RWPE1 (cell line): ENCODE data around the gene DCTD.

ENCODE experiments used
- CTCF ChIA-PET: fragments of 350-600 bp; sonication (Branson Sonifier 250); formaldehyde crosslinking; extraction: SDS; loops from one replicate; lab custom pipeline; 2021; lab: Yijun Ruan, JAX
- POLR2A ChIA-PET: fragments of 400-600 bp; formaldehyde crosslinking; extraction: SDS; loops from one replicate; lab custom pipeline; 2020; ENCODE audit warnings: antibody characterized with exemption; ENCODE audit not compliant: low non-redundant PET; lab: Yijun Ruan, JAX
- DNase-seq: peaks from one replicate; pipeline ENCODE4 v3.0.0; 2012; ENCODE audit warnings: low spot score
- H3K27ac ChIP-seq: fragments of 450-650 bp; 2 replicates; pipeline ENCODE4 v1.5.1; 2017
- TF ChIP-seq, protein P1 (sequence below): fragments of 450-650 bp; conservative IDR thresholded peaks from 2 replicates; pipeline ENCODE4 v1.5.1; 2017; ENCODE audit warnings: low read depth, mild to moderate bottlenecking

The DCTD gene

DNA sequence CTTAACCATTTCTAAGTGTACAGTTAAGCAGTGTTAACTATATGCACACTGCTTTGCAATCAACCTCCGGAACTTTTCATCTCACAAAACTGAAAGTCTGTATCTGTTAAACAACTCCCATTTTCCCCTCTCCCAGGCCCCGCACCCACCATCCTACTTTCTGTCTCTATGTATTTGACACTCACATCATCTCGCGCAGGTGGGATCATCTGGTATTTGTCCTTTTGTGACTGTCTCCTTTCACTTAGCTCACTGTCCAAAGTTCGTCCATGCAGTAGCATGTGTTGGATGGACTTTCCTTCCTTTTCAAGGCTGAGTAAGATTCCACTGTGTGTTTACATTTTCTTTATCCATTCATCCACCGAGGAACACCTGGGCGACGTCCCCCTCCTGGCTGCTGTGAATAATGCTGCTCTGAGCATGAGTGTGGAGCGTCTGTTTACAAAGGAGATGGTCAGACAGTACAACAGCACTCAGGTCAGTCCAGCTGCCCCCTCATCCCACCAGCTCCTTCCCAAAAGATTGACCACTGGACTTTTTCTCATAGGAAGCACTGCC, 39.8 kb downstream of the DCTD start:
- H3K27ac ChIP-seq = no peak overlapping the region
- TF ChIP-seq, protein P1, sequence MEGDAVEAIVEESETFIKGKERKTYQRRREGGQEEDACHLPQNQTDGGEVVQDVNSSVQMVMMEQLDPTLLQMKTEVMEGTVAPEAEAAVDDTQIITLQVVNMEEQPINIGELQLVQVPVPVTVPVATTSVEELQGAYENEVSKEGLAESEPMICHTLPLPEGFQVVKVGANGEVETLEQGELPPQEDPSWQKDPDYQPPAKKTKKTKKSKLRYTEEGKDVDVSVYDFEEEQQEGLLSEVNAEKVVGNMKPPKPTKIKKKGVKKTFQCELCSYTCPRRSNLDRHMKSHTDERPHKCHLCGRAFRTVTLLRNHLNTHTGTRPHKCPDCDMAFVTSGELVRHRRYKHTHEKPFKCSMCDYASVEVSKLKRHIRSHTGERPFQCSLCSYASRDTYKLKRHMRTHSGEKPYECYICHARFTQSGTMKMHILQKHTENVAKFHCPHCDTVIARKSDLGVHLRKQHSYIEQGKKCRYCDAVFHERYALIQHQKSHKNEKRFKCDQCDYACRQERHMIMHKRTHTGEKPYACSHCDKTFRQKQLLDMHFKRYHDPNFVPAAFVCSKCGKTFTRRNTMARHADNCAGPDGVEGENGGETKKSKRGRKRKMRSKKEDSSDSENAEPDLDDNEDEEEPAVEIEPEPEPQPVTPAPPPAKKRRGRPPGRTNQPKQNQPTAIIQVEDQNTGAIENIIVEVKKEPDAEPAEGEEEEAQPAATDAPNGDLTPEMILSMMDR = no peak
- ChIA-PET CTCF (no interaction called here), POLR2A (no interaction called here)
- DNase-seq = no peak

- TF ChIP-seq, protein P1 = no peak
- POLR2A ChIA-PET = no interaction called here
- CTCF ChIA-PET = interaction anchor here (0.6 kb wide), 1 partner anchor 190 kb away, joined by 3 read pairs; no protein-coding TSS in a partner anchor
- H3K27ac ChIP-seq = no peak overlapping the region
- DNase-seq = no peak
Measured at GRCh38 chr4:182876427-182876826, 40.8 kb downstream of the DCTD start.

- DNase-seq = no peak
- POLR2A ChIA-PET = no interaction called here
- no peak overlapping the region for H3K27ac ChIP-seq
- CTCF ChIA-PET = interaction anchor here (0.6 kb wide), 2 partner anchors 190 kb away, joined by 3 to 4 read pairs; no protein-coding TSS in a partner anchor
- TF ChIP-seq, protein P1 = no peak
Measured at GRCh38 chr4:182875453-182876405, 41.5 kb downstream of the DCTD start.

- DNase-seq = no peak
- TF ChIP-seq, protein P1 = no peak
- CTCF ChIA-PET = no interaction called here
- H3K27ac ChIP-seq = no peak overlapping the region
- POLR2A ChIA-PET = no interaction called here
Measured at GRCh38 chr4:182874797-182875345, 42.3 kb downstream of the DCTD start.

DNA sequence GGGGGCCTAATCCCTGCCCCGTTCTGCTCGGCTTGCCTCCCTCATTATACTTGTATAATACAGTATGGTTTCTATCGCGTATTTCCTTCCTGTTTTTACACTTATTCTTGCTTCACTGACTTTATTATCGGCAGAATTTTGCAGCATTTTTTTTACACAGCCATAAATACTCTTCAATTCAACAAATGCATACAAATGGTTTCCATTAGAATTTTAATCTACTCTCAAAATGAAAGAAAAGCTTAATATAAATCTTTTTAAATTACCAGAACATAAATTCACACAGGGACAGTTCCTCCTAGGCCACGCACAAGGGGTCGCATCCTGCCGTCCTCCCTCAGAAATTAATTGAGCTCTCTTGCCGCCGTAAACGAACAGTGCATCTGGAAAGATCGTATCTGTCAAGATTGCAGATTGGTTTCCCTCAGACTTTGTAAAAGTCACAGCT, 42.9 kb downstream of the DCTD start:
- TF ChIP-seq, protein P1 = no peak
- POLR2A ChIA-PET = no interaction called here
- DNase-seq = no peak
- H3K27ac ChIP-seq = no peak overlapping the region
- CTCF ChIA-PET = interaction anchor here (0.6 kb wide), 1 partner anchor 230 kb away, joined by 3 read pairs; no protein-coding TSS in a partner anchor

- no peak overlapping the region for H3K27ac ChIP-seq
- DNase-seq = no peak
- ChIA-PET CTCF (interaction anchor here (0.6 kb wide), 1 partner anchor 231 kb away, joined by 3 read pairs; no protein-coding TSS in a partner anchor), POLR2A (no interaction called here)
- TF ChIP-seq, protein P1 = no peak
Measured at GRCh38 chr4:182873726-182874125, 43.5 kb downstream of the DCTD start.
